Stimulated activated CD4-positive, alpha-beta T cell treated with anti-CD3 and anti-CD28 coated beads, Interleukin-12 subunit alpha, Interleukin-12 subunit beta, amount 100 ng/mL, for 24 hours (primary cell): ENCODE measurements around the gene MINDY4.

Experiments
- DNase-seq, 2 experiments: peaks; one replicate each; pipeline ENCODE4 v3.0.0-alpha.2; 2020; ENCODE audit warnings: low read depth in 2 of 2

Gene MINDY4

DNA sequence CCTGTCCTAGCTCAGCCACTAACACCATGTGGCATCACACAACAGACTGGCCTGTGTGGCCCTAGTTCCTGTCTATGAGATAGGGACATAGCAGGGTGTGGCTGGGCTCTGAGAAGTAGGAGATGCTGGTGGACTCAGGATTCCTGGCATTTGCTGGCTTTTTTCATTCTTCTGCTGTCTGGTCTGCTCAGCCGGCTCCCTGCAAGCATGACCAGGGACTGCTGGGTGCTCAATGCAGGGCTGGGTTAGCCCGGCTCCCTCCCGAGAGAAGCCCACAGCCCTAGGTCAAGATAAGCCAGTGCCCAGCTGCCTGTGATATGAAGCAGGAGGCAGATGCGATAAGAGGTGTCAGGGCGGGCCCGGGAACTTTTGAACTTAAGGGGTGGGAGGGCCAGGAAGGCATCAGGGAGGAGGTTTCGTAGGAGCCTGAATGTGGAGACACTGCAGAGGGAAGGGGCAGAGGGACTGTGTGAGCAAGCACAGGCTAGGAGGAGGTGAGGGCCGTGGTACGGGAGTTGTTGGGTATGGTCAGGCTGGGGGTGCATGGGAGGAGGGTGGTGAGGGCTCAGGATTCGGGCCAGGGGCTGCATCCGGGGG is 143.9 kb downstream of the MINDY4 start:
- no peak for DNase-seq

GRCh38 chr7:30915751-30916150 is 144.5 kb downstream of the MINDY4 start:
- no peak for DNase-seq

DNA sequence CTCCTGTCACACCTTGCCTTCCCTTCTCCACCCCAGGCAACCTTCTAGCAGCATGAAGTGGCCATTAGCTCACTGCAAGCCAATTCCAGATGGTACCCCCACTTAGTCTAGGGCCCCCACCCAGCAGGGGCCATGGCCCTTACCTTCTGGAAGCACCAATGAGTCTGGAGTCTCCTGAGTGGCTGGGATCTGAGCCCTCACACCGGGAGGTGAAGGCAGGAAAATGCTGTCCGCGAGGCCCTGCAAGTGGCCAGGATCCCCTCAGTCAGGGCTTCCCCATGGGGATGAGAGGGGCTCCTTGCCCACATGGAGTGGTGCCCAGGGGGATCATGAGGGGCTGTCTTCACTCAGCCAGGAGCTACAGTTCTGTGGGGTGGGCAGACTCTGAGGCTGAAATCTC is 145.0 kb downstream of the MINDY4 start:
- DNase-seq, result no peak

DNA sequence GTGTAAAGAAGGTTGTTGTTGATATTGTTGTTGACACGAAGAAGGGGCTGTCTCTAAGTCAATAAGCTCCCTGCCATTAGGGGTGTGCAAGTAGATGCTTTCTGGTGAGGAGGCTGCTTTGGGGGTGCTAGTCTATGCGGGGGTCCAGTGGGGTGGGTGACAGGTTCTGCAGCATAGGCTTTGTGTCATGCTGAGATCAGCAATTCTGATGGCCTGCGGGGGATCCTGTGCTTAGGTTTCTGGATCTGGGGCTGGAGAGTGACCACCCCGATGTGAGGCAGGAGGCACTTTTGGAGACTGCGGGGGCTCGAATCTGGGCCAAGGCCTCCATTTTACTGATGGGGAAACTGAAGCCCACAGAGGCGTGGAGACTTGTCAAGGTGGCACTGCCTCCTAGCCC is 145.6 kb downstream of the MINDY4 start:
- DNase-seq, result no peak

GRCh38 chr7:30917216-30917893 is 146.1 kb downstream of the MINDY4 start:
- no peak for DNase-seq

DNA sequence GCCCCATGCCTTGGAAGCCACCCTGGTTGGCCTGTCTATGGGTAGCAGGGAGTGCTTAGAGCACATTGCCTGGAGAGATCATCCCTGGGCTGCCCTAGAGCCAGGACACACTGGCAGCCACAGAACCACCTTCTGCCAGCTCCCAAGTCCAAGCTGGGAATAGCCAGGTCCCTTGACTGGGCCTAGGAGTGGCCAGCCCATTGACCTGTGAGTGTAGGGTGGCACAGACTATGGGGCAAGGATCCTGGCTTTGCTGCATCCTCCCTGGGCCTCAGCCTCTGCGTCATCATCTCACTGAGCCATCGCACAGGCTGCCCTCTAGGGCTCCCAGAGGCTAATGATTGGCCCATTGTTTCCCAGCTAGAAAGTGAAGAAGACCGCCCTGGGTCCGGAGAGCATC is 147.5 kb downstream of the MINDY4 start:
- DNase-seq, result no peak

DNA sequence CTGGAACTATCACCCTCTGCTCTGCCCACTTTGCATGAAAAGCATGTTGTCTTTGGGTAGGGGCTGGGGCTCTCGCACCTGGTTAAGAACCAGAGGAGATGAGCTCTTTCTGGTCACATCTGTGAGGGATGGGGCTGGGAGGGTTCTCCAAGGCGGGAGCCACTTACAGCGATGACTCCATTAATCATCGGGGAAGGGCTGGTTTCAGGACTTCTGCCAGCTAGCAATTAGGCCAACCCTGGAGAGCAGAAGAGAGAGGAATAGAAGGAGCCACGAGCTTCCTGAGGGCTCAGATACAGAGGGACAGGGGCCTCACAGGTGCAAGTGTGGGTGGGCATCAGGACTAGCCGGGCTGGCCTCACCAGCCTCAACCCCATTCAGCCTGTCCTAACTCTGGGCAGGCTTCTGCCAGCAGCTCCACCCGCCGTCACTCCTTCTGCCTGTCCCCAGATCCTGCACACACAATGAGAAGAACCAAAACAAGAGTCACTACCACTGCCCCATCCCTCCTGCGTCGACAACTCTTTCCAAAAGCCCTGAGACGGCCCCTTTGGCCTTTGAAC is 148.9 kb downstream of the MINDY4 start:
- DNase-seq, result no peak

GRCh38 chr7:30920584-30921539 is 149.6 kb downstream of the MINDY4 start:
- no peak for DNase-seq

DNA sequence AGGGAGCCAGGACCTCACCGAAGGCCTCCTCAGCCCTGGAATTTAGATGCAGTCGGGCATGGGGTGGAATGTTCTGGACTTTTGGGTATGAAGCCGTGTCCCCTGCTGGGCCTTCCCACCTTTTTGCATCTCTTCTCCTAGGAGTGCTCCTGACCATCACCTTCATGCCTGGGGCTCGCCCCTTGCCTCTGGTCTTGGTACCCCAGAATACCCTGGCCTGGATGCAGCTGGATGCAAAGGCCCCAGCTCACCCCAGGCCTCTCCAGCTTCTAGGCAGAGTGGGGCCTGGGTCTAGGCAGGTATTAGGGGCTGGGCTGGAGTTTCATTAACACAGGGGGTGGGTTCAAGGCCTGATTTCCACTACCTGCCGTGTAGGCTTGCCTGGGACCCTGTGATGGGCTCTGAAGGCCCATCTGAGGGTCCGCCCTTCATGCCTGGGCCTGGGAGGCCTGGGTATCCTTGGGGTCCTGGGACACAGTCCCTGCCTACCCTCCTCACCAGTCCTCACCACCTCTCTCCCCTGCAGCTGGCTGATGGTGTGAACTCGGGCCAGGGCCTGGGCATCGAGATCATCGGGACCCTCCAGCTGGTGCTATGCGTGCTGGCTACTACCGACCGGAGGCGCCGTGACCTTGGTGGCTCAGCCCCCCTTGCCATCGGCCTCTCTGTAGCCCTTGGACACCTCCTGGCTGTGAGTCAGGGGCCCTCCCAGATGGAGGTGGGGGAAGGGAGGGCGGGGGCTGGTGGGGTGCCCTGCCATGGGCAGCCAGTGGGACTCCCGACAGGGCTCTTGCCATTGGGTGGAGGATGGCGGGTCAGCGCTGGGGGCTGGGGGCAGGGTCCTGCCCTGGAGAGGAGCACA is 150.6 kb downstream of the MINDY4 start:
- no peak for DNase-seq

DNA sequence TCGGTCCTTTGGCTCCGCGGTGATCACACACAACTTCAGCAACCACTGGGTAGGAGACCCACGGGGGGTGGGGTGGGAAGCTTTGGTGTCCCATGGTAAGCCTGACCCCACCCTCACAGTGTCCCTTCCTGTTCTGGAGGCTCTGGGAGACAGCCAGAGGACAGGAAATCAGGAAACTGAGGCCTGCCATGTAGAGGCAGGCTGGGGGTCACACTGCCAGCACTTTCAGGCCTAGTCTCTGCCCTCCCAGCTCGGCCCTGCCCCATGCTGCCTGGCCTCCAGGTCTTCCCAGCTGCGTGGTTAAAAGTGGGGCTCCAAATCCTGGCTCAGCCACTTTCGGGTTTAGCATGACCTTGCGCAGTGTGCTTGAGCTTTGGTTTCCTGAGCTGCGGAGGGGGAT is 151.4 kb downstream of the MINDY4 start:
- no peak for DNase-seq

GRCh38 chr7:30923009-30923773 is 152.0 kb downstream of the MINDY4 start:
- no peak for DNase-seq

DNA sequence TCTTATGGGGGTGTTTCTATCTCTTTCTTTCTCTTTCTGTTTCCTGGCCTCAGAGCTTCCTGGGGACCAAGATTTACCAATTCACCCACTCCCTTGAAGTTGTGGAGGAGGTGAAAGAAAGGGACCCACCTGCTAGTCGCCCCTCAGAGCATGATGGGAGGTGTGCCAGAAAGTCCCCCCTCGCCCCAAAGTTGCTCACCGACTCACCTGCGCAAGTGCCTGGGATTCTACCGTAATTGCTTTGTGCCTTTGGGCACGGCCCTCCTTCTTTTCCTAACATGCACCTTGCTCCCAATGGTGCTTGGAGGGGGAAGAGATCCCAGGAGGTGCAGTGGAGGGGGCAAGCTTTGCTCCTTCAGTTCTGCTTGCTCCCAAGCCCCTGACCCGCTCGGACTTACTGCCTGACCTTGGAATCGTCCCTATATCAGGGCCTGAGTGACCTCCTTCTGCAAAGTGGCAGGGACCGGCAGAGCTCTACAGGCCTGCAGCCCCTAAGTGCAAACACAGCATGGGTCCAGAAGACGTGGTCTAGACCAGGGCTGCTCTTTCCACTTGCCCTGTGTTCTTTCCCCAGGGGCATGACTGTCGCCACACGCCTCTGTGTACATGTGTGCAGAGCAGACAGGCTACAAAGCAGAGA is 152.7 kb downstream of the MINDY4 start:
- no peak for DNase-seq

DNA sequence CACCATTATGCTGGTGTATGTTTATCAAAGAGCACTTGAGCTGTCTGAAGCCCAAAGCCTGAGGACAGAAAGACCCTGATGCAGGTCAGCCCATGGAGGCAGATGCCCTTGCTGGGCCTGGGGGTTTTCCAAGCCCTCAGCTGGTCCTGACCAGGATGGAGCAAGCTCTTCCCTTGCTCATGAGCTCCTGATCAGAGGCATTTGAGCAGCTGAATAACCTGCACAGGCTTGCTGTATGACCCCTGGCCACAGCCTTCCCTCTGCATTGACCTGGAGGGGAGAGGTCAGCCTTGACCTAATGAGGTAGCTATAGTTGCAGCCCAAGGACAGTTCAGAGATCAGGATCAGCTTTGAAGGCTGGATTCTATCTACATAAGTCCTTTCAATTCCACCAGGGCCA is 153.4 kb downstream of the MINDY4 start:
- no peak for DNase-seq

DNA sequence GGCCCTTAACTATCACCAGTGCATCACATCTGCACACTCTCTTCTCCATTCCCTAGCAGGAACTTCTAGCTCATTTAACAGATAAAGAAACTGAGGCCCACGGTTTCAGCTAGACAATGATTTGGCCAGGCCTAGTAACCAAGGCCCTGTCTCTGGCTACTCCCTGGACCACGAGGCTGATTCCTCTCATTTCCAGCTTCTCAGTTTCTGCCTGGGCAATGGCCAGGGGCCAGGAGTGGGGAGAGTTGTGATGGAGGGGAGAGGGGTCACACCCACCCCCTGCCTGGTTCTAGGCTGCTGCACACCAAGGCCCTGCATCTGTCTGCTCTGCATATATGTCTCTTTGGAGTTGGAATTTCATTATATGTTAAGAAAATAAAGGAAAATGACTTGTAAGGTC is 153.9 kb downstream of the MINDY4 start:
- DNase-seq, result no peak

- DNase-seq, result no peak
Observed at GRCh38 chr7:30925913-30926312, 154.7 kb downstream of the MINDY4 start.

DNA sequence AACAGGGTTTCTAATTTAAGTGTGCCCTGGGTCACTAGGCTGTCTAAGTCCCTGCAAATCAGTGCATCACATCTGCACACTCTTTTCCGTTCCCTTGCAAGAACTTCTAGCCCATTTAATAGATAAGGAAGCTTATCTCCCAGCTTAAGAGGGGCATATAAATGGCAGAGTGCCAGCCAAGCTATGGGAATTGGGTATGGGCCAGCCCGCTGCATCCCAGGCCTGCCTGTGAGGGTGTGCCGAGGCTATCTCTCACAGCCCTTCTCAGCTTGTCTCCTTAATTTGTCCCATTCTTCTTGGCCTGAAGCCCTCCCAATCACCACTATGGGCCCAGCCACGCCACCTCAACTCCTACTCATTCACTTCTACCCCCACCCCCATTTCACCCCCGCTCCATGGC is 155.1 kb downstream of the MINDY4 start:
- no peak for DNase-seq

GRCh38 chr7:30927040-30927439 is 155.8 kb downstream of the MINDY4 start:
- DNase-seq, result no peak

GRCh38 chr7:30927559-30927958 is 156.3 kb downstream of the MINDY4 start:
- no peak for DNase-seq

- no peak for DNase-seq
Observed at GRCh38 chr7:30928254-30928872, 157.1 kb downstream of the MINDY4 start.

GRCh38 chr7:30929686-30930085 is 158.5 kb downstream of the MINDY4 start:
- no peak for DNase-seq
